GM10248 (cell line): ENCODE results near the gene ARHGAP24.

ENCODE experiments used
- CTCF ChIA-PET: fragments of 300-600 bp; sonication (Branson Sonifier 250); formaldehyde crosslinking; extraction: SDS; loops from one replicate; lab custom pipeline; 2021; ENCODE audit warnings: antibody characterized with exemption; lab: Yijun Ruan, JAX
- POLR2A ChIA-PET: fragments of 350-650 bp; sonication (Branson Sonifier 250); formaldehyde crosslinking; extraction: SDS; loops from one replicate; lab custom pipeline; 2020; ENCODE audit warnings: antibody characterized with exemption; lab: Yijun Ruan, JAX
- DNase-seq: peaks from one replicate; pipeline ENCODE4 v3.0.0; 2012; ENCODE audit errors: extremely low spot score
- TF ChIP-seq, protein P1 (sequence below): IDR thresholded peaks from 2 replicates; pipeline ENCODE4 v1.5.1; 2012; ENCODE audit warnings: mild to moderate bottlenecking, low read depth; ENCODE audit errors: extremely low read depth, missing control alignments, control extremely low read depth

Gene ARHGAP24

DNA sequence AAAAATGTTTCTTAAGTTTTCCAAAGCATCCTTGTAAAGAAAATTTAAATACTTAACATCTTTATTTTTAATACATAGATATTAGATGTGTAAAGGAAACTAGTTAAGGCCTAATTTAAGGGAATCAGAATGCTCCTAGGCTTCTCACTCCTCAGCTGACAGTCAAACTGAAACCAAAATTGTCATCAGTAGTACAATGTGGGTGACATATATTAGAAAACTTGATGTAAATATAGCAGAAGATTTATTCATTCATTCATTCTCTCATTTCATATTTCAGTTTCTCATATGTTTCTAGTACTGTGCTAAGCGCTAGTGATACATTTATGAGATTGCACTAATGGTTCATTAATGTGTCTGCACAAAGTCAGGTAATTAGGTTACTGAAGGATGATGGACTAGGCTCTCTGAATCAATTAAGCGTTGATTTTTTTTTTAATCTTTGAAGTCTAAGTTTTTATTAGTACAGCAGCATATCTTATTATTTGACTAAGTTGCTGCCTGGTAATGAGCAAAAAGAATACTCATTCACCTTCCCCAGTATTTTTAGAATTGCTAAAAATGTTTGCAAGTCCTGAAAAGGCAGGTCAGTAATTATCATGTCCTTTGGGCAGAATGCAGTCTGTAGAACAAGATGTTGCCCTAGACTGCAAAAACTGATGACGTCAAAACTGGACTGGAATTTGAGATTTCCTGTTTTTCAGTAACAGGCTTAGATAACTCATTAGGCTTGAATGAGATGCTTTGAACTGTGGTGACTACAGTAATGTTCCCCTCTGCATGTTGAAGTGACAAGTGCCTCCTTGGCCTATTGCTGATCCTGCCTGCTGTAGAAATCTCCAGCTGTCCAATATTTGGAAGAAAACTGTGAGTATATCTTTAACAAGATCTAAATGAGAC, 128.7 kb downstream of the ARHGAP24 start:
- DNase-seq = peak; percentile 20
- CTCF ChIA-PET = no interaction called here
- POLR2A ChIA-PET = no interaction called here
- TF ChIP-seq, protein P1, sequence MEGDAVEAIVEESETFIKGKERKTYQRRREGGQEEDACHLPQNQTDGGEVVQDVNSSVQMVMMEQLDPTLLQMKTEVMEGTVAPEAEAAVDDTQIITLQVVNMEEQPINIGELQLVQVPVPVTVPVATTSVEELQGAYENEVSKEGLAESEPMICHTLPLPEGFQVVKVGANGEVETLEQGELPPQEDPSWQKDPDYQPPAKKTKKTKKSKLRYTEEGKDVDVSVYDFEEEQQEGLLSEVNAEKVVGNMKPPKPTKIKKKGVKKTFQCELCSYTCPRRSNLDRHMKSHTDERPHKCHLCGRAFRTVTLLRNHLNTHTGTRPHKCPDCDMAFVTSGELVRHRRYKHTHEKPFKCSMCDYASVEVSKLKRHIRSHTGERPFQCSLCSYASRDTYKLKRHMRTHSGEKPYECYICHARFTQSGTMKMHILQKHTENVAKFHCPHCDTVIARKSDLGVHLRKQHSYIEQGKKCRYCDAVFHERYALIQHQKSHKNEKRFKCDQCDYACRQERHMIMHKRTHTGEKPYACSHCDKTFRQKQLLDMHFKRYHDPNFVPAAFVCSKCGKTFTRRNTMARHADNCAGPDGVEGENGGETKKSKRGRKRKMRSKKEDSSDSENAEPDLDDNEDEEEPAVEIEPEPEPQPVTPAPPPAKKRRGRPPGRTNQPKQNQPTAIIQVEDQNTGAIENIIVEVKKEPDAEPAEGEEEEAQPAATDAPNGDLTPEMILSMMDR = no peak

DNA sequence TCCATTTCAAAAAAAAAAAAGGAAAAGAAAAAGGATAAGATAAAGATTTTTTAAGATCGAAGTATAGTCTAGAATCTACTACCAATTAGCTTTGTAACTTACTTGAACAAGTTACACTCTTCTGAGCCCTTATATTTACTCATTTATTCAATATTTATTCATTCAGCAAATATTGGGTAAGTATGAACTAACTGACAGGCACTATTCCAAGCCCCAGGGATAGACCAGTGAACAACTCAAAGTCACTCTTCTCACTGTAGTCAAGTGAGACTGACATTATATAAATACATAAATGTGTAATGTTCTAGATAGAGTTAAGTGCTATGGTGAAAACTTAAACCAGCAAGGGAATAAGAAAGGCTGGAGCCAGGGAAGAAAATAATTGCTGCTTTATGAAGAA, 131.6 kb downstream of the ARHGAP24 start:
- POLR2A ChIA-PET = no interaction called here
- CTCF ChIA-PET = no interaction called here
- TF ChIP-seq, protein P1 = no peak

DNA sequence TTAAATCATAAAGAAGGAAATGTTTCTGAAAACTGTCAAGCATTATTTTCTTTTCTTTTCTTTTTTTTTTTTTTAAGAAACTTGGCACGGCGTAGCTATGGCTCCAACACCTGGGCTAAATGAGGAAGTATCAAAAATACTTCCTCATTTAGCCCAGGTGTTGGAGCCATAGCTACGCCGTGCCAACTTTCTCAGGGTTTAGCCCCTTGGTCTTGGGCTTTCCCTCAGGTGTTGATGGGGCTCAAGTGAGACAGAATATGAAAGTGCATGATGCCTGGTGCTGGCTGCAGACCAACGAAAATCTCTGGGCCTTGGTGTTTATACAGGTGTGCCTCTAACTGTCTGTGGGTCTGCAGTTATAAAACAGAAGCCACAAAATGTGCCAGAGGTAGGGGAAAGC, 132.7 kb downstream of the ARHGAP24 start:
- ChIA-PET POLR2A (interaction anchor here (0.6 kb wide), 1 partner anchor 145 kb away, joined by 3 read pairs; no protein-coding TSS in a partner anchor), CTCF (interaction anchor here (0.9 kb wide), 1 partner anchor 8 kb away, joined by 3 read pairs; no protein-coding TSS in a partner anchor)

More for the DNA sequence above, 131.6 kb downstream of the ARHGAP24 start:
- no peak for DNase-seq

GRCh38 chr4:85610450-85610849, 135.5 kb downstream of the ARHGAP24 start:
- ChIA-PET CTCF (no interaction called here), POLR2A (no interaction called here)
- DNase-seq = peak; percentile 76
- TF ChIP-seq, protein P1 = no peak

More for the DNA sequence above, 132.7 kb downstream of the ARHGAP24 start:
- TF ChIP-seq, protein P1 = no peak
- no peak for DNase-seq

- DNase-seq = no peak
- POLR2A ChIA-PET = no interaction called here
- CTCF ChIA-PET = no interaction called here
- TF ChIP-seq, protein P1 = no peak
Observed at GRCh38 chr4:85611661-85612060, 136.7 kb downstream of the ARHGAP24 start.

GRCh38 chr4:85613901-85614300, 139.0 kb downstream of the ARHGAP24 start:
- no peak for DNase-seq
- CTCF ChIA-PET = no interaction called here
- TF ChIP-seq, protein P1 = no peak
- POLR2A ChIA-PET = no interaction called here
